Measurements from ENCODE around the gene TTC39C.

Gene TTC39C

GRCh38 chr18:23990474-23991410, 23.8 kb upstream of the TTC39C start:
- H3K27ac ChIP-seq: no peak overlapping the region
- no peak for DNase-seq (ENCODE audit: low read depth, low spot score)

GRCh38 chr18:23992089-23992940, 22.2 kb upstream of the TTC39C start:
- DNase-seq (ENCODE audit: low read depth, low spot score): peak; percentile 67
- H3K27ac ChIP-seq: peak overlapping the region; percentile 2

- DNase-seq (ENCODE audit: low read depth, low spot score): no peak
- peak overlapping the region; percentile 2 for H3K27ac ChIP-seq
Measured at GRCh38 chr18:23992941-23993280, 21.6 kb upstream of the TTC39C start.

DNA sequence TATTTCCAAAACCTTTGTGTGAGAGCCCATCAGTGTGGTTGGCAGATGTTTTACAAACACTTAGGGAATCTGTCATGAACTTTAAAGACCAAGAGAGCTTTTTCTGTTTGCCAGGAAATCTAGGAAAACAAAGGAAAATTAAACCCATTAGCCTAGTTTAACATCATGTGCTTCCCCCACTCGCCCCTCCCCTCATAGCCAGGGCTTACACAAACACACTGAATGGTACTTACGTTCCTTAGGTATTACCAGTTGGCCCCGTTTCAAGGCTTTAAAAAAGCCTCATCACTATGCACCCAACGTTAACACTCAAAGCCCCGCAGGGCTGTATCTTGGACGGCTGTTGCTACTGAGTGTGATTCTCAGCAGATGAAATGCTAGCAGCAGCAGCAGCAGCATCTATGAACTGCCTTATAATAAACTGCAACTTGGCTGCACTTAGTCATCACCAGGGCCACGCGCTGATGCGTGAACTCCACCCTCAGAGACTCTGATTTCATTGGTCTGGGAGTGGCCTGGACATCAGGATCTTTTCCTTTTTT, 20.1 kb upstream of the TTC39C start:
- DNase-seq (ENCODE audit: low read depth, low spot score): peak; percentile 90
- H3K27ac ChIP-seq: peak overlapping the region; percentile 40

- H3K27ac ChIP-seq: peak overlapping the region; percentile 40
Measured at GRCh38 chr18:23995180-23995579, 19.4 kb upstream of the TTC39C start.

GRCh38 chr18:23998018-23998417, 16.5 kb upstream of the TTC39C start:
- H3K27ac ChIP-seq: no peak overlapping the region
- no peak for DNase-seq (ENCODE audit: low read depth, low spot score)

More at GRCh38 chr18:23995180-23995579, 19.4 kb upstream of the TTC39C start:
- DNase-seq (ENCODE audit: low read depth, low spot score): no peak

GRCh38 chr18:23998820-23999219, 15.7 kb upstream of the TTC39C start:
- H3K27ac ChIP-seq: peak overlapping the region; percentile 66
- peak; percentile 93 for DNase-seq (ENCODE audit: low read depth, low spot score)

DNA sequence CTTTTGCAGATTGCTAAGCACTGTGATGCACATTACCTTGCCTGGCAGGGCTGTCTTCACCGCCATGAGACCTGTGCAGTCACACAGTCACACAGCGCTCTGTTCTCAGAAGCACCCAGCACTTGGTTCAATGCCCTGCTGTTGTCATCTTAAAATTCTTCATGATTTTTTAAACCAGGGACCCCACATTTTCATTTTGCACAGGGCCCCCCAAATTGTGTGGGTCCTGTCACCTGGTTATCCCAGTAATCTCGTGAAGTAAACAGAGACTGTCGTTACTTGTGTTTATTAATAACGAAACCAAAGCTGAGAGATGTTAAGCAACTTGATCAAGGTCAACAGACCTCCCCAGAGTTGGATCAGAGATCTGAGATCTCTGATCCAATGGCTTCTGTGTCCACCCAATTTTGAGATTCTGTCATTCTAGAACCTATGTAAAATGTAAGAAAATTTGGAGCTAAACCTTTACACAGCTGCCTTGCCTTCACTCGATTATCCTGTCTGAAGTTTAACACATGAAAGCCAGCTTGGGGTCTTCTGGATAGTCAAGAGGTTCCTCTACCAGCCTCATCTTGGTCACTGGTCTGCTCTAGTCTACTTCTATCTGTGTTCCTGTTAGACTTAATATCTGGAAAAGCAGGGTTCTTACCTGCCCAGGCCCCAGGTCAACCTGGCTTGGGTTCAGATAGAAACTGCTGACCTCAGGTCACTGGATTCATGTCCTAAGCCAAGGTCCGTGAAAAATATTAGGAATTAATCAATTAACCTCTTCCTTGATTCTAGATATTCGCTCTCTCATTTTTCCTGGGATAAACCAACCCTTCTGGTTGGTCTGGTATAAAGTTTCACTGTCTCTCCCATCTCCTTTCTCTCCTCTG, 13.7 kb upstream of the TTC39C start:
- no peak overlapping the region for H3K27ac ChIP-seq
- DNase-seq (ENCODE audit: low read depth, low spot score): no peak

GRCh38 chr18:24002479-24002878, 12.1 kb upstream of the TTC39C start:
- no peak overlapping the region for H3K27ac ChIP-seq
- DNase-seq (ENCODE audit: low read depth, low spot score): no peak

- no peak for DNase-seq (ENCODE audit: low read depth, low spot score)
- no peak overlapping the region for H3K27ac ChIP-seq
Measured at GRCh38 chr18:24003288-24003687, 11.3 kb upstream of the TTC39C start.

- H3K27ac ChIP-seq: no peak overlapping the region
- no peak for DNase-seq (ENCODE audit: low read depth, low spot score)
Measured at GRCh38 chr18:24003903-24004640, 10.5 kb upstream of the TTC39C start.

- H3K27ac ChIP-seq: no peak overlapping the region
- DNase-seq (ENCODE audit: low read depth, low spot score): no peak
Measured at GRCh38 chr18:24006712-24007313, 7.7 kb upstream of the TTC39C start.

GRCh38 chr18:24009246-24009645, 5.3 kb upstream of the TTC39C start:
- H3K27ac ChIP-seq: no peak overlapping the region
- DNase-seq (ENCODE audit: low read depth, low spot score): no peak

GRCh38 chr18:24009651-24010333, 4.8 kb upstream of the TTC39C start:
- DNase-seq (ENCODE audit: low read depth, low spot score): no peak
- no peak overlapping the region for H3K27ac ChIP-seq

DNA sequence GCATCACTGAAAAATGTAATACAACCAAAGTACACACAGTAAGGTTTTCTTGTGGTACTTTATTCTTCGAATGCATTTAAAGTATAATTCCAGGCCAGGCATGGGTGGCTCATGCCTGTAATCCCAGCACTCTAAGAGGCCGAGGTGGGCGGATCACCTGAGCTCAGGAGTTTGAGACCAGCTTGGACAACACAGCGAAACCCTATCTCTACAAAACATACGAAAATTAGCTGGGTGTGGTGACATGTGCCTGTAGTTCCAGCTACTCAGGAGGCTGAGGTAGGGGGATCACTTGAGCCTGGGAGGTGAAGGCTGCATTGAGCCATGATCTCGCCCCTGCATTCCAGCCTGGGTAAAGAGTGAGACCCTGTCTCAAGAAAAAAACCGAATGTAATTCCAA, 3.9 kb upstream of the TTC39C start:
- DNase-seq (ENCODE audit: low read depth, low spot score): no peak
- no peak overlapping the region for H3K27ac ChIP-seq

GRCh38 chr18:24011123-24011917, 3.2 kb upstream of the TTC39C start:
- no peak for DNase-seq (ENCODE audit: low read depth, low spot score)
- H3K27ac ChIP-seq: no peak overlapping the region

GRCh38 chr18:24013051-24013450, 1.5 kb upstream of the TTC39C start:
- no peak overlapping the region for H3K27ac ChIP-seq
- DNase-seq (ENCODE audit: low read depth, low spot score): no peak
